Naive thymus-derived CD4-positive, alpha-beta T cell (primary cell): ENCODE measurements around the gene LPCAT1. TPM values are rescaled to one million over a fixed set of nuclear protein-coding genes. Genes with fewer than 3 reads are reported as not detected.

Experiments used
- ATAC-seq: fragments of 150-1000 bp; cut with Tn5 transposase; 2 replicates; pipeline ENCODE4 v1.10.0; 2021; ENCODE audit warnings: mild to moderate bottlenecking, moderate library complexity
- CTCF ChIA-PET: fragments of 350-600 bp; sonication (Branson Sonifier 250); formaldehyde crosslinking; loops from one replicate; lab custom pipeline; 2021; ENCODE audit warnings: antibody characterized with exemption; lab: Charles Lee
- POLR2A ChIA-PET: fragments of 350-600 bp; sonication (Branson Sonifier 250); formaldehyde crosslinking; loops from one replicate; lab custom pipeline; 2021; ENCODE audit warnings: antibody characterized with exemption, inconsistent platforms; lab: Charles Lee
- DNase-seq, 9 donors: peaks; one replicate each; pipeline versions ENCODE4 v3.0.0 to v3.0.0-alpha.2; 2020 to 2022; ENCODE audit warnings: mixed read lengths in 1 of 9
- H3K27ac ChIP-seq: one replicate; pipeline ENCODE4 v1.7.0; 2013; ENCODE audit warnings: mild to moderate bottlenecking, low read depth, low read length, moderate library complexity
- H3K27me3 ChIP-seq, 2 donors: one replicate each; pipeline ENCODE4 v1.7.0; 2013; ENCODE audit warnings: low read length in 2 of 2, mild to moderate bottlenecking in 2 of 2, moderate library complexity in 2 of 2; ENCODE audit not compliant: control insufficient read depth in 2 of 2, insufficient read depth in 2 of 2
- H3K36me3 ChIP-seq, 3 experiments: 1 replicate in 2 of 3; 2 replicates in 1 of 3; pipeline ENCODE4 v1.7.0; 2013; ENCODE audit warnings: low read length in 3 of 3, mild to moderate bottlenecking in 3 of 3, moderate library complexity in 1 of 3; ENCODE audit not compliant: insufficient read depth in 3 of 3, control insufficient read depth in 2 of 3
- H3K4me1 ChIP-seq, 2 donors: one replicate each; pipeline ENCODE4 v1.7.0; 2013; ENCODE audit warnings: low read length in 2 of 2, mild to moderate bottlenecking in 2 of 2, moderate library complexity in 1 of 2; ENCODE audit not compliant: control insufficient read depth in 2 of 2, insufficient read depth in 2 of 2
- H3K4me3 ChIP-seq: 2 replicates; pipeline ENCODE4 v1.7.0; 2013; ENCODE audit warnings: mild to moderate bottlenecking, low read length
- H3K9me3 ChIP-seq, 3 experiments: 1 replicate in 2 of 3; 2 replicates in 1 of 3; pipeline ENCODE4 v1.7.0; 2013; ENCODE audit warnings: low read length in 3 of 3; ENCODE audit not compliant: control insufficient read depth in 2 of 3
- H3K27ac Mint-ChIP-seq, 9 donors: one replicate each; pipeline ENCODE4 v1.8.0; 2020 to 2022; ENCODE audit warnings: mixed read lengths in 9 of 9, mild to moderate bottlenecking in 8 of 9, moderate library complexity in 5 of 9, inconsistent platforms in 2 of 9
- H3K27me3 Mint-ChIP-seq, 5 donors: one replicate each; pipeline ENCODE4 v1.8.0; 2021 to 2022; ENCODE audit warnings: mixed read lengths in 5 of 5, mild to moderate bottlenecking in 1 of 5
- H3K36me3 Mint-ChIP-seq, 5 donors: one replicate each; pipeline ENCODE4 v1.8.0; 2020 to 2022; ENCODE audit warnings: mixed read lengths in 5 of 5, mild to moderate bottlenecking in 3 of 5, inconsistent platforms in 1 of 5
- H3K4me1 Mint-ChIP-seq, 7 donors: one replicate each; pipeline ENCODE4 v1.8.0; 2020 to 2022; ENCODE audit warnings: mixed read lengths in 7 of 7, mild to moderate bottlenecking in 3 of 7, inconsistent platforms in 1 of 7
- H3K4me3 Mint-ChIP-seq, 10 donors: one replicate each; pipeline ENCODE4 v1.8.0; 2020 to 2022; ENCODE audit warnings: mild to moderate bottlenecking in 10 of 10, mixed read lengths in 10 of 10, moderate library complexity in 6 of 10, inconsistent platforms in 2 of 10
- H3K9me3 Mint-ChIP-seq, 11 donors: one replicate each; pipeline ENCODE4 v1.8.0; 2020 to 2022; ENCODE audit warnings: mixed read lengths in 11 of 11, mild to moderate bottlenecking in 4 of 11, inconsistent platforms in 1 of 11, moderate library complexity in 1 of 11
- intact Hi-C, 2 donors: fragments of 100-400 bp; cut with micrococcal nuclease; formaldehyde crosslinking; loops; one replicate each; pipeline ENCODE4 v1.15.1; 2023
- polyA plus RNA-seq, 2 donors: library from polyadenylated mRNA; unstranded; fragments of 300-500 nt; fragmentation: Illumina TruSeq; gene quantifications; one replicate each; pipeline ENCODE4 v1.2.3, GENCODE V29; 2021
- total RNA-seq, 6 experiments: library from RNA in 5 of 6; stranded (reverse) in 5 of 6; gene quantifications; 1 replicate in 5 of 6; 2 replicates in 1 of 6; pipeline ENCODE4 v1.2.3 and lab custom pipeline; 2021 to 2026

Gene LPCAT1
- total and polyA plus RNA-seq, 7 experiments from 2014 or later = 9.9 to 89.4 (median 40.9) TPM

- Mint-ChIP-seq H3K4me1 (peaks cover 0 to 2% (median 0%) of the 10 kb centered on the region in 7 donors), H3K27ac (no peak overlapping the region), H3K9me3 (peaks cover 0 to 14% (median 0%) of the 10 kb centered on the region in 11 donors), H3K27me3 (peaks cover 0 to 6% (median 3%) of the 10 kb centered on the region in 5 donors), H3K4me3 (no peak overlapping the region), H3K36me3 (no peaks in the 10 kb centered on the region)
- POLR2A ChIA-PET = no interaction called here
- no peaks in the 10 kb centered on the region for H3K9me3 ChIP-seq
- no peaks in the 10 kb centered on the region for H3K4me1 ChIP-seq
- no peaks in the 10 kb centered on the region for H3K27me3 ChIP-seq
- CTCF ChIA-PET = no interaction called here
- intact Hi-C loops = no loop called here
- DNase-seq (no peak), ATAC-seq (no peak)
- H3K36me3 ChIP-seq = no peaks in the 10 kb centered on the region
- H3K4me3 ChIP-seq = no peak overlapping the region
- no peak overlapping the region for H3K27ac ChIP-seq
Observed at GRCh38 chr5:1419476-1420210, 104.1 kb downstream of the LPCAT1 start.

- no peaks in the 10 kb centered on the region for H3K36me3 Mint-ChIP-seq
- CTCF ChIA-PET = interaction anchor here (0.7 kb wide), 1 partner anchor 246 kb away, joined by 3 read pairs; no protein-coding TSS in a partner anchor
- no peak overlapping the region for H3K4me3 ChIP-seq
- peaks cover 0 to 2% (median 0%) of the 10 kb centered on the region in 7 donors for H3K4me1 Mint-ChIP-seq
- no peak overlapping the region for H3K27ac Mint-ChIP-seq
- H3K9me3 ChIP-seq = no peaks in the 10 kb centered on the region
- peaks cover 0 to 11% (median 0%) of the 10 kb centered on the region in 11 donors for H3K9me3 Mint-ChIP-seq
- POLR2A ChIA-PET = no interaction called here
- no peak overlapping the region for H3K4me3 Mint-ChIP-seq
- no peaks in the 10 kb centered on the region for H3K27me3 ChIP-seq
- H3K27ac ChIP-seq = no peak overlapping the region
- H3K27me3 Mint-ChIP-seq = no peaks in the 10 kb centered on the region
- DNase-seq (no peak), ATAC-seq (no peak)
- H3K36me3 ChIP-seq = no peaks in the 10 kb centered on the region
- intact Hi-C loops = no loop called here
- no peaks in the 10 kb centered on the region for H3K4me1 ChIP-seq
Observed at GRCh38 chr5:1418921-1419280, 104.9 kb downstream of the LPCAT1 start.

GRCh38 chr5:1418238-1418920 lies 105.4 kb downstream of the LPCAT1 start:
- peaks cover 0 to 2% (median 0%) of the 10 kb centered on the region in 7 donors for H3K4me1 Mint-ChIP-seq
- Histone ChIP-seq H3K9me3 (no peaks in the 10 kb centered on the region), H3K4me1 (no peaks in the 10 kb centered on the region), H3K27ac (no peak overlapping the region), H3K36me3 (no peaks in the 10 kb centered on the region), H3K4me3 (no peak overlapping the region), H3K27me3 (no peaks in the 10 kb centered on the region)
- no peak for DNase-seq
- H3K27me3 Mint-ChIP-seq = no peaks in the 10 kb centered on the region
- ChIA-PET POLR2A (no interaction called here), CTCF (interaction anchor here (0.7 kb wide), 1 partner anchor 246 kb away, joined by 3 read pairs; no protein-coding TSS in a partner anchor)
- no peak overlapping the region for H3K4me3 Mint-ChIP-seq
- no peaks in the 10 kb centered on the region for H3K36me3 Mint-ChIP-seq
- no peak for ATAC-seq
- peaks cover 0 to 11% (median 0%) of the 10 kb centered on the region in 11 donors for H3K9me3 Mint-ChIP-seq
- intact Hi-C loops = no loop called here
- no peak overlapping the region for H3K27ac Mint-ChIP-seq

- Mint-ChIP-seq H3K4me1 (peaks cover 0 to 2% (median 0%) of the 10 kb centered on the region in 7 donors), H3K27ac (no peak overlapping the region), H3K4me3 (no peak overlapping the region), H3K9me3 (peaks cover 0 to 11% (median 0%) of the 10 kb centered on the region in 11 donors), H3K27me3 (peaks cover 0 to 5% (median 0%) of the 10 kb centered on the region in 5 donors), H3K36me3 (no peaks in the 10 kb centered on the region)
- DNase-seq (no peak), ATAC-seq (no peak)
- Histone ChIP-seq H3K4me3 (no peak overlapping the region), H3K4me1 (no peaks in the 10 kb centered on the region), H3K36me3 (no peaks in the 10 kb centered on the region), H3K27ac (no peak overlapping the region), H3K9me3 (no peaks in the 10 kb centered on the region), H3K27me3 (no peaks in the 10 kb centered on the region)
- POLR2A ChIA-PET = no interaction called here
- CTCF ChIA-PET = no interaction called here
- intact Hi-C loops = no loop called here
Observed at GRCh38 chr5:1417586-1418225, 106.1 kb downstream of the LPCAT1 start.

GRCh38 chr5:1416856-1417469 lies 106.8 kb downstream of the LPCAT1 start:
- Mint-ChIP-seq H3K4me3 (no peak overlapping the region), H3K9me3 (peaks cover 0 to 11% (median 0%) of the 10 kb centered on the region in 11 donors), H3K27ac (no peak overlapping the region), H3K36me3 (no peaks in the 10 kb centered on the region), H3K4me1 (peaks cover 0 to 2% (median 0%) of the 10 kb centered on the region in 7 donors), H3K27me3 (peaks cover 0 to 10% (median 4%) of the 10 kb centered on the region in 5 donors)
- Histone ChIP-seq H3K9me3 (no peaks in the 10 kb centered on the region), H3K27me3 (no peaks in the 10 kb centered on the region), H3K36me3 (no peaks in the 10 kb centered on the region), H3K4me1 (no peaks in the 10 kb centered on the region), H3K27ac (no peak overlapping the region), H3K4me3 (no peak overlapping the region)
- ChIA-PET CTCF (no interaction called here), POLR2A (no interaction called here)
- DNase-seq (no peak), ATAC-seq (no peak)
- intact Hi-C loops = no loop called here

GRCh38 chr5:1415626-1416360 lies 108.0 kb downstream of the LPCAT1 start:
- no peaks in the 10 kb centered on the region for H3K36me3 ChIP-seq
- Mint-ChIP-seq H3K36me3 (no peaks in the 10 kb centered on the region), H3K9me3 (peaks cover 0 to 11% (median 0%) of the 10 kb centered on the region in 11 donors), H3K4me3 (no peak overlapping the region), H3K27me3 (peaks cover 0 to 15% (median 7%) of the 10 kb centered on the region in 5 donors), H3K27ac (no peak overlapping the region), H3K4me1 (peaks cover 0 to 2% (median 0%) of the 10 kb centered on the region in 7 donors)
- ChIA-PET CTCF (no interaction called here), POLR2A (no interaction called here)
- no peak for ATAC-seq
- H3K27me3 ChIP-seq = no peaks in the 10 kb centered on the region
- H3K9me3 ChIP-seq = no peaks in the 10 kb centered on the region
- H3K4me3 ChIP-seq = no peak overlapping the region
- H3K27ac ChIP-seq = no peak overlapping the region
- intact Hi-C loops = no loop called here
- H3K4me1 ChIP-seq = no peaks in the 10 kb centered on the region
- DNase-seq = no peak
